RWPE1 (cell line): ENCODE measurements around the gene ERFL.
"Not testable (repeated sequence)": the region's sequence is repeated elsewhere in the genome, so short reads cannot be mapped to it uniquely, and the experiment has no call there.

Experiments
- CTCF ChIA-PET: fragments of 350-600 bp; sonication (Branson Sonifier 250); formaldehyde crosslinking; extraction: SDS; loops from one replicate; lab custom pipeline; 2021; lab: Yijun Ruan, JAX
- POLR2A ChIA-PET: fragments of 400-600 bp; formaldehyde crosslinking; extraction: SDS; loops from one replicate; lab custom pipeline; 2020; ENCODE audit warnings: antibody characterized with exemption; ENCODE audit not compliant: low non-redundant PET; lab: Yijun Ruan, JAX
- DNase-seq: peaks from one replicate; pipeline ENCODE4 v3.0.0; 2012; ENCODE audit warnings: low spot score
- H3K27ac ChIP-seq: fragments of 450-650 bp; 2 replicates; pipeline ENCODE4 v1.5.1; 2017
- CTCF ChIP-seq: fragments of 450-650 bp; conservative IDR thresholded peaks from 2 replicates; pipeline ENCODE4 v1.5.1; 2017; ENCODE audit warnings: low read depth, mild to moderate bottlenecking

Gene ERFL

GRCh38 chr19:41945135-41945766 lies 17.0 kb upstream of the ERFL start:
- ChIA-PET CTCF (interaction anchor here (0.6 to 2.0 kb wide), 3 partner anchors 9 to 72 kb away, joined by 4 to 10 read pairs (median 7); no protein-coding TSS in a partner anchor), POLR2A (no interaction called here)
- DNase-seq, result no peak
- H3K27ac ChIP-seq, result no peak overlapping the region
- TF ChIP-seq CTCF, result no peak

DNA sequence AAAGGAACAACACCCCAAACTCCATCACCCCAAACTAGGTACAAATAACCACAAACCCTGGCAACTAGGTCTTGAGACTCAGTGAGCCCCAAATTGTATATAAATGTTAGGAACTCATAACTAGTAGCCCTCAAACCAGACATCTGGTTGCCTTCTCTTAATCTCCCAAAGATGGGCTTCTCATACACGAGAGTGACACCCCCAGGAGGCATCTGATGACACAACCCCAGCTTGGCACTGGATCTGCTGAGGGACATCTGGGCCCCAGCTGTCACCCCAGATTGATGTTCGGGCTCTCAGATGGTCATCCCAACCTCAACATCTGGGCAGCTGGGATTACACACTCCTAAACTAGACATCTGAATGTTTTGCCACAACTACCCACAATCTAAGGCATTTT lies 16.1 kb upstream of the ERFL start:
- no peak for TF ChIP-seq CTCF
- H3K27ac ChIP-seq, result no peak overlapping the region
- ChIA-PET CTCF (interaction anchor here (0.6 kb wide), 1 partner anchor 70 kb away, joined by 4 read pairs; no protein-coding TSS in a partner anchor), POLR2A (no interaction called here)
- no peak for DNase-seq

DNA sequence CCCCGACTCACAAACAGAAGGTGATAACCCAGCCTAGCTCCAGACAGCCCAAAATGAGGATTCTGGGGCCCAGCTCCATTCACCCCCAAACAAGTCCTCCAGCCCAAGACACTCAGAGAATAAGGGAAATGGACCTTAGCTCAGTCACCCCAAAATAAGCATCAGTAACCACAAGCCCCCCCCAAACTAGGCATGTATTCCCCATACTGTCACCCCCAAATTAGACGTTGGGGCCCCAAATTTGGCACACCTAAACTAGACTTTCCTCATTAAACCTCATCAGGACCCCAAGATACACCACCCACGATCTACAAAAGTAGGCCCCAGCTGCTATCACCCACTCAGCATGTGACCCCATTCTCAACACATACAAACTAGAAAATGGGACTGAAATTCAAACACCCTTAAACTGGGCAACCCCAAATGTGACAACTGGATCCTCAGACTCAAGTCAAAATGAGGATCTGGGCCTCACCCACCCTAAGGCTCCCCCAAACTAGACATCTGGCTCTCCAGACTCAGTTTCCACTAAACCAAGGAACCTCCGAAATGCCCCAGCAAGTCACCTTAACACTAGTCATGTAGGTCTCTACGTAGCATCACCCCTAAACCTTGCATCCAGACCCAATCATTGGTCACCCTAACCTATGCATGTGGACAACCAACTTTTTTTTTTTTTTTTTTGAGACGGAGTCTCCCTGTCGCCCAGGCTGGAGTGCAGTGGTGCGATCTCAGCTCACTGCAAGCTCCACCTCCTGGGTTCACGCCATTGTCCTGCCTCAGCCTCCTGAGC lies 13.4 kb upstream of the ERFL start:
- no peak for TF ChIP-seq CTCF
- CTCF ChIA-PET, result interaction anchor here (0.6 to 1.1 kb wide), 2 partner anchors 30 to 68 kb away, joined by 3 read pairs; no protein-coding TSS in a partner anchor
- no peak overlapping the region for H3K27ac ChIP-seq
- POLR2A ChIA-PET, result interaction anchor here (0.7 kb wide), 1 partner anchor 17 kb away, joined by 4 read pairs; no protein-coding TSS in a partner anchor
- no peak for DNase-seq

- DNase-seq, result no peak
- no peak overlapping the region for H3K27ac ChIP-seq
- no peak for TF ChIP-seq CTCF
- ChIA-PET CTCF (interaction anchor here (1.1 kb wide), 1 partner anchor 68 kb away, joined by 3 read pairs; no protein-coding TSS in a partner anchor), POLR2A (no interaction called here)
Measured at GRCh38 chr19:41940731-41941409, 12.6 kb upstream of the ERFL start.

GRCh38 chr19:41939861-41940730 lies 11.8 kb upstream of the ERFL start:
- no peak overlapping the region for H3K27ac ChIP-seq
- ChIA-PET POLR2A (no interaction called here), CTCF (interaction anchor here (1.0 kb wide), 1 partner anchor 17 kb away, joined by 4 read pairs; no protein-coding TSS in a partner anchor)
- TF ChIP-seq CTCF, result no peak
- DNase-seq, result no peak

DNA sequence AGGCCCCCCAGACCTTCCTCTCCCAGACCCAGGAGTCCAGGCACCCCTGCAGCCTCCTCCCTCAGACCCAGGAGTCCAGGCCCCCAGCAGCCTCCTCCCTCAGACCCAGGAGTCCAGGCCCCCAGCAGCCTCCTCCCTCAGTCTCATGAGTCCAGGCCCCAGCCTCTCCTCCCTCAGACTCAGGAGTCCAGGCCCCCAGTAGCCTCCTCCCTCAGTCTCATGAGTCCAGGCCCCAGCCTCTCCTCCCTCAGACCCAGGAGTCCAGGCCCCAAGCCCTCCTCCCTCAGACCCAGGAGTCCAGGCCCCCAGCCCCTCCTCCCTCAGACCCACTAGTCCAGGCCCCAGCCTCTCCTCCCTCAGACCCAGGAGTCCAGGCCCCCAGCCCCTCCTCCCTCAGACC lies 11.0 kb upstream of the ERFL start:
- DNase-seq, H3K27ac ChIP-seq, POLR2A ChIA-PET: not testable (repeated sequence)
- CTCF ChIA-PET, result interaction anchor here (1.0 kb wide), 1 partner anchor 18 kb away, joined by 4 read pairs; no protein-coding TSS in a partner anchor
